SK-N-MC (cell line): ENCODE results near the gene KRT76.

Source experiments
- DNase-seq: peaks from one replicate; pipeline ENCODE4 v3.0.0-alpha.2; 2011; ENCODE audit warnings: low read depth, low spot score
- H3K27ac ChIP-seq: fragments of 200-600 bp; sonication (generic); 2 replicates; pipeline ENCODE4 v1.5.1; 2016; ENCODE audit warnings: mixed run types
- H3K36me3 ChIP-seq: fragments of 200-600 bp; sonication (generic); 2 replicates; pipeline ENCODE4 v1.6.1; 2017; ENCODE audit warnings: antibody characterized with exemption, low read length, mixed read lengths; ENCODE audit not compliant: insufficient read depth
- H3K4me3 ChIP-seq: fragments of 200-600 bp; sonication (generic); 2 replicates; pipeline ENCODE4 v1.5.1; 2016
- H3K9ac ChIP-seq: fragments of 200-600 bp; sonication (generic); 2 replicates; pipeline ENCODE4 v1.8.0; 2017; ENCODE audit warnings: mixed run types, mixed read lengths; ENCODE audit not compliant: insufficient read length
- H3K9me3 ChIP-seq: fragments of 200-600 bp; sonication (generic); 2 replicates; pipeline ENCODE4 v1.6.1; 2017; ENCODE audit warnings: low read depth, mild to moderate bottlenecking, antibody characterized with exemption, low read length, moderate library complexity, mixed read lengths
- EZH2 ChIP-seq: fragments of 200-600 bp; sonication (generic); IDR thresholded peaks from one replicate; pipeline ENCODE4 v1.6.1; 2017; ENCODE audit warnings: antibody characterized with exemption
- FOXP2 ChIP-seq: optimal IDR thresholded peaks from 2 replicates; pipeline ENCODE3; 2011; ENCODE audit warnings: mild to moderate bottlenecking, moderate library complexity; ENCODE audit not compliant: insufficient read depth; ENCODE audit errors: extremely low read length, control extremely low read depth
- POLR2AphosphoS5 ChIP-seq: IDR thresholded peaks from 2 replicates; pipeline ENCODE4 v1.6.1; 2012; ENCODE audit warnings: mild to moderate bottlenecking, low read depth, low read length, borderline replicate concordance

Gene KRT76

DNA sequence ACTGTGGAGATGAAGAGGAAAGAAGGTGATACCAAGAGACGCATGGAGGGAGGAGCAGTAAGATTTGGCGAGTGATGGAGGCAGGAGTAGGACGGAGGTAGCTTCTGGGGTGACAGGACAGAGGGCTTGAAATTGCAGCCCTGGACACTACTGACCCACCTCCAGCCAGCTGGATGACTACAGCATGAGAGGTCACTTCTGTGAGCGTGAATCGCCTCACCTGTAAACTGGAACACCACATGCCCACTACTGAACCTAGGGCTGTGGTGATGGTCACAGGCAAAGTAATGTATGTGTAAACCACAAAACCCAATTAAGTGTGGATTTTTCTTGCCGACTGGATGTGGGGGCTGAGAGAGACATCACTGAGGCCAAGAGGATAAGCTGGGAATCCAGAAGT is 43.4 kb upstream of the KRT76 start:
- H3K4me3 ChIP-seq: no peak overlapping the region
- no peak for TF ChIP-seq FOXP2
- no peak for TF ChIP-seq EZH2
- no peak overlapping the region for H3K9ac ChIP-seq
- H3K9me3 ChIP-seq: no peaks in the 10 kb centered on the region
- H3K27ac ChIP-seq: no peak overlapping the region
- no peaks in the 10 kb centered on the region for H3K36me3 ChIP-seq
- DNase-seq: no peak

DNA sequence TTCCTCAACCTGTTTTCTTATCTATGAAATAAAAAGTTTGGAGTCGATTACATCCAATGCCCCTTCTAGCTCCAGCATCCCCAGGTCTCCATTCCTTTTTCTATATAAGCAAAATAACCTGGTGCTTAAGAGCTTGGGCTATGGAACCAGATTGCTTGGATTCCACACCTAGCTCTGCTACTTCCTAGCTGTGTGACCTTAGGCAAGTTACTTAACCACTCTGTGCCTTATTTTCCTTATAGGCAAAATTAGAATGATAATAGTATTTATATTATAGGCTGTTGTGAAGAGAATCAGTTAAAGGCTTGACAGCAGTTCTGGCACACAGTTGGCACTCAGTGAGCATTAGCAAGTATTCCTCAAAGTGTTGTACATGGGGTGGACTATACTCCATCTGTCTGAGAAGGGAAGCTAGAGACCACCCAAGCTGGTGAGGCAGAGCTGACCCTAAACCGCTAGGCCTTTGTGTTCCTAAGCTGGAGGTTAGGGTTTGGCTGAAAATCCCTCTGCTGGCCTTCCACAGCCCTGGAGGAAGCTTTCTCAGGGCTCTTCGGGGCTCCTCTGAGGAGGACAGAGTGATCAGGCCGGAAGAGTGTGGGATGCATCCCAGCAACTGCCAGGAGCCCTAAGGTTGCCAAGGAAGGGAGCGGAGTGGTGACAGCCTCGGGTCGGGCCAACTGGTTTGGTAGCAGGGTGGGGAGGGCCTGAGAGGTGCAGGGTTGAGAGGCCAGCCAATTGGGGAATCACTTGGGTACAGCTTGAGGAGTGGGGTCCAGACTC is 42.8 kb upstream of the KRT76 start:
- Histone ChIP-seq H3K9me3 (no peaks in the 10 kb centered on the region), H3K4me3 (no peak overlapping the region), H3K36me3 (no peaks in the 10 kb centered on the region), H3K9ac (no peak overlapping the region), H3K27ac (no peak overlapping the region)
- TF ChIP-seq FOXP2 (no peak), EZH2 (no peak), POLR2AphosphoS5 (no peak)
- DNase-seq: no peak

- H3K36me3 ChIP-seq: no peaks in the 10 kb centered on the region
- no peak for DNase-seq
- no peak overlapping the region for H3K9ac ChIP-seq
- H3K27ac ChIP-seq: no peak overlapping the region
- TF ChIP-seq EZH2 (no peak), POLR2AphosphoS5 (no peak), FOXP2 (no peak)
- H3K4me3 ChIP-seq: no peak overlapping the region
- no peaks in the 10 kb centered on the region for H3K9me3 ChIP-seq
Observed at GRCh38 chr12:52818887-52819420, 41.8 kb upstream of the KRT76 start.

DNA sequence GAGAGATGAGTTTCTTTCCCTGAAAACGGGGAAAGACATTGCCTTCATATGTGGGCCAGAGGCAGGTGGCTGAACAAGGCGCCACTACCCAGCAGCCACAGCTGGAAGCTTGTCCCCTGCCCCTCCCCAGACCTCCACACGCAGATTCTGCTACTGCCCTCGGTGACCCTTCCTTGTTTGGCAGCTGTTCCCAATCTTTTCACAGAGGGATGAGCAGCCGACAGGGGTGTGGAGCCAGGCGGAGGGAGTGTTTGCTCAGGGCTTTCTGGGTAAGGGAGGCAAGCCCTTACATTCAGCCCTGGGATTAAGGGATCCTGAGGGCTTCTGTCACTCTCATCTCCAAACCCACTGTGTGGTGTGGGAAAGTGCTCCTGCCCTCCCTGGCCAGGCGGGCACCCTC is 41.2 kb upstream of the KRT76 start:
- no peak for DNase-seq
- no peaks in the 10 kb centered on the region for H3K9me3 ChIP-seq
- H3K4me3 ChIP-seq: no peak overlapping the region
- H3K36me3 ChIP-seq: no peaks in the 10 kb centered on the region
- no peak overlapping the region for H3K27ac ChIP-seq
- no peak overlapping the region for H3K9ac ChIP-seq
- no peak for TF ChIP-seq FOXP2
- no peak for TF ChIP-seq POLR2AphosphoS5
- no peak for TF ChIP-seq EZH2

- Histone ChIP-seq H3K36me3 (no peaks in the 10 kb centered on the region), H3K9me3 (no peaks in the 10 kb centered on the region), H3K4me3 (no peak overlapping the region), H3K9ac (no peak overlapping the region), H3K27ac (no peak overlapping the region)
- no peak for DNase-seq
- no peak for TF ChIP-seq FOXP2
- TF ChIP-seq POLR2AphosphoS5: no peak
- TF ChIP-seq EZH2: no peak
Observed at GRCh38 chr12:52817699-52818238, 40.6 kb upstream of the KRT76 start.

- TF ChIP-seq EZH2 (no peak), POLR2AphosphoS5 (no peak), FOXP2 (no peak)
- H3K9me3 ChIP-seq: no peaks in the 10 kb centered on the region
- H3K9ac ChIP-seq: no peak overlapping the region
- no peak overlapping the region for H3K4me3 ChIP-seq
- no peaks in the 10 kb centered on the region for H3K36me3 ChIP-seq
- no peak overlapping the region for H3K27ac ChIP-seq
- no peak for DNase-seq
Observed at GRCh38 chr12:52817003-52817698, 40.0 kb upstream of the KRT76 start.

DNA sequence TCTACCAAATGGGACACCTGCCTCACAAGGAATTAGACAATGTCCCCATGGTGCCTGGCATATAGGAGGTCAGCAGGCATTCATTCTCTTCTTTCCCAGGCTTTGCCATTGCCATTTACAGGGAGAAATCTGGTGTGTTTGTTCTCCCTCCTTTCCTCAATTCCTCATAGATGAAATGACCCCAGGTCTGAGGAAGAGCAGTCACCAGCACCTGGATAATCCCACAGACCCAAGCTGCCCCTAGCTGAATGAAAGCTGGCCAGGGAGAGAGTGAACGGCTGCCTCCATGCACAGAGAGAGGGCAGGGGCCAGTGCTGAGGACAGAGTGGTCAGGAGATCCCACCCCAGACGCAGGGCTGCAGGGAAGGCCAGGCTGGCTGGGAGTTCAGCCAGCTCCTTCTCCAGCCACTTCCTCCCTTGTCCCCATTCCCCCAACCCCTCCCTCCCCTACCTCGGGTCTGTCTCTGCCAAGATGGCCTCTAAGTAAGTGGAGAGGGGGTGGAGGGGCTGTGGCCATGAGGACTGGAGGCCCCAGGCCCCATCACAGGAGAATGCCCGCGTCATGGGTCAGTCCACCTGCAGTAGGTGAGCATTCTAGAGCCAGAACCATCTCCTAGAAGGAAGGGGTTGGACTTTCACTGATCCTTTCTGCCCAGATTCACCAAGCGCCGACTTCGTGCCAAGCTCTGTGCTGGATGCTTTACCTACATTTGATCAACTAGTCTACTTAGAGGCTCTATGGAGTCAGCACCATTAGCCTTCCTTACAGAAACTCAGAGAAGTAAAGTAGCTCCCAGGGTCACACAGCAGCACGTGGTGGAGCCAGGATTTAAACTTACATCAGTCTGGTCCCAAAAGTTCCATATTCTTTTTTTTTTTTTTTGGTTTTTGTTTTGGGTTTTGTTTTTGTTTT is 38.8 kb upstream of the KRT76 start:
- TF ChIP-seq EZH2 (no peak), POLR2AphosphoS5 (no peak)
- H3K9ac ChIP-seq: no peak overlapping the region
- no peak for DNase-seq

GRCh38 chr12:52815161-52815560 is 38.0 kb upstream of the KRT76 start:
- no peak overlapping the region for H3K9ac ChIP-seq
- H3K4me3 ChIP-seq: no peak overlapping the region
- no peaks in the 10 kb centered on the region for H3K36me3 ChIP-seq
- H3K9me3 ChIP-seq: no peaks in the 10 kb centered on the region
- no peak overlapping the region for H3K27ac ChIP-seq
- DNase-seq: no peak
- TF ChIP-seq EZH2: no peak

More for the DNA sequence above, 38.8 kb upstream of the KRT76 start:
- Histone ChIP-seq H3K36me3 (no peaks in the 10 kb centered on the region), H3K27ac (no peak overlapping the region), H3K9me3 (no peaks in the 10 kb centered on the region), H3K4me3 (no peak overlapping the region)
